ENCODE measurements around the gene MOCS1. TPM values are rescaled to one million over a fixed set of nuclear protein-coding genes. Genes with fewer than 3 reads are reported as not detected.
A peak's percentile ranks its signal among the peaks of the same experiment; 100 is the strongest.

MOCS1 gene
- total RNA-seq, 1 experiment from 2014 or later: 7.0 TPM

DNA sequence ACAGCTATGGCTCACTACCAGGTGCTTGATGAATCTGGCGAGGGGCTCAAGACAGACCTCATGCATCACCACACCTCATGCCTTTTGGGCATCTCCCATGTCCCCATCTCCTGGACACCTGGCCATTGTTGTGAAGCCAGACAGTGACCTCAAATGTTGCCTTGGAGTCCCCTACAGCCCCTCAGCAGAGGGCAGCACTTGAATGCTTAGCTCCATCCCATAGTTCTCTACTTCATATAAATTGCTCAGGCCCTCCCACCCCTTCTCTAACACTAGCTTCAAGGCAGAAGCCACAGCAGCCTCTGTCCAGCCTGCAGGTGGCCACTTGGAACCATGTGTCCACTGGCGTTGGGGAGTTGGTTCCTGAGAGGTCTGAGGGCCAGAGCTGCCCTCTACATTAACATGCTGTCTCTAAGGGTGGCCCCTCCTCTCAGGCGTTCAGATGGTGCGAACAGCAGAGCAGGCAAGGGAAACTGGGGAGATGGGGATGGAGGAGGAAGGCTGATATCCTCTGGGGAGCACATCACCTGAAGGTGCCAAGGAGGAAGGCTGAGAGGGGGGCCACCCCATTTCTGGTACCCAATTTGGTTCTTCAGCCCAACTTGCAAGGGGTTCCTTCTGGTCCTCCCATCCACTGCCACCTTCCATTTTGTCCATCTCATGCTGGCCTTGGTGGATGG lies 31.3 kb downstream of the MOCS1 start:
- no peak for DNase-seq (ENCODE audit: low read depth)

DNA sequence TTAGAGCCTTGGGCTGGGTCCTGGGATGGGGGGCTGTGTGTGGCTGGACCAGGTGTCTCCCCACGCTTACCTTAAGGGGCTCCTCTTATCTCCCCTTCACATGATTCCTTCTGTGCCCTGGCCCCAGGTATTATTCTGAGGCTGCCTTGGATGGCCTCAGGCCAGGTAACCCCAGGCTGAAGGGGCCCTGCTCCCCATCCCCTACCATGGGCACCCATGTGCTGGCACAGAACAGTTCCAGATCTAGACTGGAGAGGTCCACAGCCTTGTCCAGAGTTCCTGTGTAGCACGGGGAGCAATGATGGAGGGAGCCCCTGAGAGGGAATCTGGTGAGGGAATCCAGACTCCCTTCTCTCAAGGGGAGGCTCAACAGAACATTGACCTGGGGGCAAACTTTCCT lies 32.1 kb downstream of the MOCS1 start:
- no peak for DNase-seq (ENCODE audit: low read depth)

DNA sequence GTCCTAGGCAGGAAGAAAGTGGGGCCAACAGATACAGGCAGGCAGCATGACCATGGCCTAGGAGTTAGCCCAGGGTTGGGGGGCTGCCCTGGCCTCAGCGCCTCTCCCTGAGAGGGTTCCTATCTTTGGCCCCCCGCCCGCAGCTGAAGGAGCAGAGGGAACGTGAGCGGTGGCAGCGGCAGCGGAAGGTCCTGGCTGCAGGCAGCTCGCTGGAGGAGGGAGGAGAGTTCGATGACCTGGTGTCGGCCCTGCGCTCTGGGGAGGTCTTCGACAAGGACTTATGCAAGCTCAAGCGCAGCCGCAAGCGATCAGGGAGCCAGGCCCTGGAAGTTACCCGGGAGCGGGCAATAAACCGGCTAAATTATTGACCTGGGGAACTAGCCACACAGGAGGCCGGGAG lies 32.6 kb downstream of the MOCS1 start:
- DNase-seq (ENCODE audit: low read depth): no peak

DNA sequence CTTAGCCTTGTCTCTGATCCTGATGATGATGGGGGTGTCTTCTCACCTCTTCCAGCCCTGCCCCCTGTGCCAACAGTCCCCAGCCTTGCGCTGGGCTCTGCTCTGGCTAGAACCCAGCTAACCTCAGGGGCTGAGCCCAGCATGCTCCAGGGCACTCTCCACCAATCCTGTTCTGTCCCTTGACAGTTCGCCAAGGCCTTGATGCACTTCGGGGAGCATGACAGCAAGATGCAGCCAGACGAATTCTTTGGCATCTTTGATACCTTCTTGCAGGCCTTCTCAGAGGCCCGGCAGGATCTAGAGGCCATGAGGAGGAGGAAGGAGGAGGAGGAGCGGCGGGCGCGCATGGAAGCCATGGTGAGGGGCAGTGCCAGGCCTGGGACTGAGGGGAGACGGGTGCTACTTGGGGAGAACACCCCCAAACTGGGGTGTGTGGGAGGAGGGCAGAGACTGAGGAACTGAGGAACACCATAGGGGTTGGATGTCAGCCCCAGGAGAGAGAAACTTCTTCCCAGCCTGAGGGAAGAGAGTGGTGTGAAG lies 33.1 kb downstream of the MOCS1 start:
- no peak for DNase-seq (ENCODE audit: low read depth)

DNA sequence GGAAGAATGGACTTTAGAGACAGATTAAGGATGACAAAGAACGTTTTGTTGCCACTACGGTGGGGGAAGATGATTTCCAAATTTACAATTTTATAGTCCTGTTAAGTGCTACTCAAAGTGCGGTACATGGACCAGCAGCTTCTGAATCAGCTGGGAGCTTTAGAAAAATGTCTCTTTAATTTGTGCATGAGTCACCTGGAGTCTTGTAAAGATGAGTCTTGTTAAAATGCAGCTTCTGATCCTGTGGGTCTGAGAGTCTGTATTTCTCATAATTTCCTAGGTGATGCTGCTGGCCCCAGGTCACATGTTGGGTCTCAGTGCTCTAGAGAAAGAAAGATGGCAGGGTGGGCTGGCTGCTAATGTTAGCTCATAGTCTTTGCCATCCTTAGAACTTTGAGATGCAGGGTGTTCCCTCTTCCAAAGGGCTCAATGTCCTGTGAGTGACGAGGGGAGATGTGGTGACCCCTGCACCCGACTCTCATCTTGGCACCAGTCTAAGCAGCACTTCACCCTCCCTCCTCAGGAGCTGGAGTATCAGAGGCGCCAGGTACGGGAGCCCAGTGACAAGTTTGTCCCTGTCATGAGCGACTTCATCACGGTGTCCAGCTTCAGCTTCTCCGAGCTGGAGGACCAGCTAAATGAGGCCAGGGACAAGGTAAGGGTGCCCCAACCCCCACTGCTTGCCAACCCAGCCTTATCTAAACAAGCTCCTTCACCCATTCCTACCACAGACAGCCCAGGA lies 34.5 kb downstream of the MOCS1 start:
- DNase-seq (ENCODE audit: low read depth): peak; percentile 49

DNA sequence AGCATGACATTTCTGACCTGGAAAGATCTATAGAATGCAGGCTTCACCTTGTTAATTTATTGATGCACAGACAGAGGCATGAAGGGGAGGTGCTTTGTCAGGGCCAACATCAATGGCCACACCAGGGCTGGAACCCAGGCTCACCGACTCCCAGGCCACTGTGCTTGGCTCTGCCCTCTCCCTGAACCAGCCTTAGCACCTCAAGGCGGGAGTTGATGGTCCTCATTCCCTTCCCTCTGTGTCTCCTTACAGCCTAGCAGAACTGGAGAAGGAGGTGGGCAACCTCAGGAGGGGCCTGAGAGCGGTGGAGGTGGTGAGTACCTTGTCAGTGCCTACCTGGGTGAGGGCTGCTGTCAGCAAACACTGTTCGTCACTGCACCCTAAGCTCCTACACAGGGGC lies 35.6 kb downstream of the MOCS1 start:
- DNase-seq (ENCODE audit: low read depth): no peak

DNA sequence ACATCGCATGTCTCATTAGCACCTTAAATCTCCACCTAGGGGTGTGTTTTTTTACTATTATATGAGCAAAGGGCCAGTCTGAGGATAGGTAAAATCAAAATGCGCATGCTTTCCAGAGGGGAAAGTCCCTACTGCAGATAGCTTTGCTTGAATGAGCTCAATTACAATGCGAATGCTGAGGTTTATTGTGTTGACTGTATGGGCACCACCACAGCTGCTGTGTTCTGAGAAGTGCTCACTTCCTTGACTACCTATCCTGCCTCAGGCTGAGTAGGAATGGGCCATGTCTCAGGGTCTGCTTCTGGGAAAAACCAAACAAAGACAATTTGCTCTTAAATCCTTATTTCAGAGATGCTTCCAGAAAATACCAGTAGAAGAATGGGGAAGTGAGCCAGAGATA lies 36.6 kb downstream of the MOCS1 start:
- DNase-seq (ENCODE audit: low read depth): no peak

DNA sequence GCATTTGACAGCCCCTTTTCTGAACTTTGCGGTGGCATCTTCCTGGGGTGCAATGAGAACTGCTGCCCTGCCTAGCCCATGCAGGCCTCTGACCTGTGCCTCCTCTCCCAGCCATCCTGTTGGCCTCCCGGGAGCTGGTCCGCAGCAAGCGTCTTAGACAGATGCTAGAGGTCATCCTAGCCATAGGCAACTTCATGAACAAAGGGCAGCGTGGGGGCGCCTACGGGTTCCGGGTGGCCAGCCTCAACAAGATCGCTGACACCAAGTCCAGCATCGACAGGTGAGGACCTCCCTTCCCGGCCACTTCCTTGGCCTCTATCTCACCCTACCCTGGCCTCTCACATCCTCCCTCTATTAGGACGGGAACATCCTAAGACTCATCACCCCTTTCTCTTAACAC lies 37.6 kb downstream of the MOCS1 start:
- DNase-seq (ENCODE audit: low read depth): no peak

DNA sequence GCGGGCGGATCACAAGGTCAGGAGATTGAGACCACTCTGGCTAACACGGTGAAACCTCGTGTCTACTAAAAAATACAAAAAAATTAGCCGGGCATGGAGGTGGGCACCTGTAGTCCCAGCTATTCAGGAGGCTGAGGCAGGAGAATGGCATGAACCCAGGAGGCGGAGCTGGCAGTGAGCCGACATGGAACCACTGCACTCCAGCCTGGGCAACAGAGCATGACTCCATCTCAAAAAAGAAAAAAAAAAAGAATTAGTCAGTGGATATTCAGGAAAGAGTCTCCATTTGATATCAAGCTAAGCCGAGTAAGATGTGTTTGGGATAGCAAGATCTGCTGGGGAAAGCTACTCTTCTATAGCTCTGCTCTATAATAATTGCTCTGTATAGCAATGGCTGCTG lies 41.0 kb downstream of the MOCS1 start:
- no peak for DNase-seq (ENCODE audit: low read depth)

DNA sequence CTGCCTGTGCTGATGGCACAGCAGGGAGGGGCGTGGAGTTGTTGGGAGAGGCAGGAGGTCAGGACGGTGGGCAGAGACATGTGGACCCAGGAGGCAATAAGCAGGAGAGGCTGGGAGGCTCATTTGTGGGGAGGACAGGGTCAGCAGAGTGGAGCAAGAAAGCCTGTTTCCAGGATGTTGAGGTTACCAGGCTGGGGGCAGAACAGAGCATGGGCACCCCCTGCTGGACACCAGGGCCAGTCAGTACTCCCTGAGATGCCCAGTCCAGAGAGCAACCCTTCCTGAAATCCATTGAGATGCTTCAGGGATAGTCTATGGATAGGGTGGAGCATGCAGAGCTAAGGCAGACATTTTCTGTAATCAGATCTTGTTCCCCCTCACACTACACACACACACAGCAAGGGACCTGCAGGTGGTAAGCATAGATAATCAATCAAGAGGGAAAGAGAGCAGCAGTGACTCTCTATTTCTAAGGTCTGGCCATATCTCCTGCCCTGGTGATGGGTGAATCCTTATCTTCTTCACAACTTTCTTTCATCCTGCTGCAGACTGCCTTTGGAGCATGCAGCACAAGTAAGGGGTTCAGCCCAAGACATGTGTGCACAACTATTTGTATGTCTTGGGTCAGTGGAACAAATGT lies 41.7 kb downstream of the MOCS1 start:
- peak; percentile 57 for DNase-seq (ENCODE audit: low read depth)

DNA sequence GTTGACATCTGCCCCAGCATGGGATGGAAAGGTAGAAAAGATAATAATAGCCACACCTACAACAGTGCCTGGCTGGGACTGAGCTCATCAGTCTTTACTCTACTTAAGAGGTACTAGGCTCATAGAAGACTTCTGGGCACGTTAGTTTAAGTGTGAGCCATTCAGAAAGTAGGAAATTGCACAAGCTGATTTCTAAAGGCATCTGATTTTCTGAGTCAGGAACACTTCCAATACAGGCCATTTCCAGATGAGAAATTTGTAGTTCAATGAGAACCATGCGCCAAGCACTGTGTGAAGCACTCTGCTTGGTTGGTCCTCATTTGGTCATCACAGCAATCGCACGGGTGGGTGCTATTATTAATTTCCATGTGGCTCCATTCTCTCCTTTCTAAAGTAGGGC lies 42.3 kb downstream of the MOCS1 start:
- DNase-seq (ENCODE audit: low read depth): no peak

DNA sequence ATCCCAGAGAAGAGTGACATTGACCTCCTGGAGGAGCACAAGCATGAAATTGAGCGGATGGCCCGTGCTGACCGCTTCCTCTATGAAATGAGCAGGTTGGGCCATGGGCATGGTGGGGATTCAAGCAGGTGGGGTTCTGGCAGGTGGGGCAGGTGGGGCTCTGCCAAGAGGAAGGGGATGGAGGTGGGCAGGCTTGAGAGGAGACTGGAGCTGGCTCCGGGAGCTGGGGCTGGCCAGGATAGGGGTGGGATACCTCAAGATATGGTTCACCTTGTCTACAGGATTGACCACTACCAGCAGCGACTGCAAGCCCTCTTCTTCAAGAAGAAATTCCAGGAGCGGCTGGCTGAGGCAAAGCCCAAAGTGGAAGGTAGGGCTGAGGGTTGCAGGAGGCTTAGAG lies 42.9 kb downstream of the MOCS1 start:
- no peak for DNase-seq (ENCODE audit: low read depth)

DNA sequence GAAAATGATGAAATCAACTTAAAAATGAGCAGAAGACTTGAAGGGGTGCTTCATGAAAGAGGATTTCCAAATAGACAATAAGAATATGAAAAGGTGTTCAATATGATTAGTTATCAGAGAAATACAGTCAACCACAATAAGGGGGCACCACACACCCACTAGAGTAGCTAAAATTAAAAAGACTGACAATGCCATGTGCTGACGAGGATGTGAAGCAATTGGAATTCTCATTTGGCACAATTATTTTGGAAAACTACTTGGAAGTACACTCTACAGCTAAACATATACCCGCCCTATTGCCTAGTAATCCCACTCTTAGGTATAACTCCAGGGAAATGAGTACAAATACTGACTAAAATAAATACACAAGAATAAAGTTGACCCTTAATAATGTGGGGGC lies 45.0 kb downstream of the MOCS1 start:
- DNase-seq (ENCODE audit: low read depth): no peak

DNA sequence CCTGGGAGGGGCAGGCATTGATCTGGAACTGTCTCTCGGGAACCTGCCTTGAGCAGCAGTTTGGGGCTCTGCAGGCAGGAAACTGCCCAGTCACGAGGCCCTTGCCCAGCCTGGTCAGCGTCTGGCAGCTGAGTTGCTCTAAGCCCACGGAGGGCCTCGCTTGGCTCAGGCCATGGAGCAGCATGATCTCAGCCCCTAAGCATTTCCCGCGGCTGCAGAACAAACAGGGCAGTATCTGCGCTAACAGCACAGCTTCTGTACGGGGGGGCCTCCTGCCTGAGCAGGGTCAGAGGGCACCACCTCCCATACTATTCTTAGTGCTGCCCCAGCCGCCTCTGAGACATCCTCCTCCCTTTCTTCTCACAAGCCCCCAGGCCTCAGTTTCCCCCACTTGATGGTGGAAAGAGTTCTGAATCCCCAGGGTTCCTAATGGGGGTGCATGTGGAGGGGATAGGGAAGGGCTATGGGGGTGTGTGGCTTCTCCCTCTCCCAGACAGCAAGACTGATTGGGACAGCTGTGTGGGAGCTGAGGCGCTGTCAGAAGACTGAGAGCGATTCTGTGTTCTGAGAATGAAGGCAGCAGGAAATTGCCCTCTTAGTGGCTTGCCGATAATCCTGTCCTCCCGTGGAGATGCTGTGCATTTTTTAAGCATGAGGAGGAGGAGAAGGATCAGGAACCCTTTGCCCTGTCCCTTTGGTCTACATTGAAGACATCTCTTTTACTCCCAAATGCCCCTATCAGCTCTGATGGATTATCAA lies 46.4 kb downstream of the MOCS1 start:
- DNase-seq (ENCODE audit: low read depth): peak; percentile 91

DNA sequence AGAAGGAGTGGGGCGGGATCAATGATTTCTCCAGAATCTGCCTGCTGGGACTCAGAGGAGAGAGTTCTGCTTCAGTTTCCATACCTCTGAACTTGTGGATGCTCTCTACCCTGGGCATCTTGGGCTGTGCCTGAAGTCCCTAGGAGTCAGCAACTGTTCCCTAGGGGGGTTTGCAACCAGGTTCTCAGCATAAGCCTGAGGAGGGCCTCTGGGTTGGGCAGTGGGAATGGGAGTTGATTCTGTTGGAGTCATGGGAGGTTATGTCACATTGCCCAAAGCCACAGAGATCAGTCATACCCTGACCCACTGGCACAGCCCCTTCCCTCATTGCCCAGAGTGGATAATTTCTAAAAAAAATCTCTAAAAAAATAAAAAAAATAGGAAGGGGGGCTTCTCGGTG lies 47.4 kb downstream of the MOCS1 start:
- peak; percentile 15 for DNase-seq (ENCODE audit: low read depth)

DNA sequence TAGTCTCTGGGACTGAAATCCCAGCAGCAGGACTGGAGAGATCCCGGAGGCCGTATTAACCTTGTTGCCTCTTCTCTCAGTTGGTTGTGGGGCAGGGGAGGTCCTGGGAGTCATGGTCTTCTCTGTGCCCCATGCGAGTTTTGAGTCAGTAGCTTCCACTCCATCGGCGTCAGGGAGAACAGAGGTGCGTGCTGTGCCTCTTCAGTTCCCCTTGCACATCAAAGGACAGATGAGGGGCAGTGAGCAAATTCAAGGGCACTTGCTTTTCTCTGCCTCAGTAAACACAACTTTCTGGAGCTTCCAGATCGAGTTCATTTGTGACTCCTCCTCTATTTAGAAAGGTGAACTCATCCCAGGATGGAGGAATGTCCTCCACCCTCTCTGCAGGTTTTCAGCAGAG lies 48.6 kb downstream of the MOCS1 start:
- no peak for DNase-seq (ENCODE audit: low read depth)

DNA sequence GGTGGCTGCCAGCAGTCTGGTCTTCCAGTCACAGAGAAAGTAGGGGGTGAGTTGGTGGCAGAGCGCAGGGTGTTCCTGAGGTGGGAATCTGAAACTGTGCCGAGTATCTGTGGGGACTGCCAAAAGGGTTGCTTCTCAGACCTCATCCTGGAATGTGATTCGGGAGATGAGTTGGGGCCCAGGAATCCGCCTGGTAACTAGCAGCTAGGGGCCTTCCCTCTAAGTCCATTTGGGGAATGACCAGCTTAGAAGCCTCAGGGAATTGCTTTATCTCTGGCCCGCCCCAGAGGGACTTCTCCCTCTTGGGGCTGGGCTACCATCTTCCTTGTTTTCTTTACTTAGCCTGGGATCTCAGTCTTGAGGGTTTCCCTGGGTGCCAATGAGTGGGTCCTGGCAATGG lies 49.6 kb downstream of the MOCS1 start:
- DNase-seq (ENCODE audit: low read depth): peak; percentile 81

DNA sequence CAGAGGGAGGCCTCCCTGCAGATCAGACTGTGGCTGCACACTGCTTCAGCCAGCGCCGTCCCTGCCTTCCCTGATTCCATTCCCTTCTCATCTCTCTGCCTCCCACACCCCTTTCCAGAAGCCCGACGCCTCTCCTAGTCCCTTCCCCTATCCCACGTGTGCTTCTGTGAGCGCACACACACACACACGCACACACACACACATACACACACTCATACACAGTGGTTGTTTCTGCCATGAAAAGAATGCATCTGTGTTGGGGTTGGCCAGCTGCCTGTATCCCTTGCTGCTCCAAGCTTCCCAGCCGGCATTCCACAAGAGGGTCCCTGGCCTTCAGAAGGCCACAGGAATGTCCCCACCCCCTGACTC lies 51.7 kb downstream of the MOCS1 start:
- peak; percentile 81 for DNase-seq (ENCODE audit: low read depth)

DNA sequence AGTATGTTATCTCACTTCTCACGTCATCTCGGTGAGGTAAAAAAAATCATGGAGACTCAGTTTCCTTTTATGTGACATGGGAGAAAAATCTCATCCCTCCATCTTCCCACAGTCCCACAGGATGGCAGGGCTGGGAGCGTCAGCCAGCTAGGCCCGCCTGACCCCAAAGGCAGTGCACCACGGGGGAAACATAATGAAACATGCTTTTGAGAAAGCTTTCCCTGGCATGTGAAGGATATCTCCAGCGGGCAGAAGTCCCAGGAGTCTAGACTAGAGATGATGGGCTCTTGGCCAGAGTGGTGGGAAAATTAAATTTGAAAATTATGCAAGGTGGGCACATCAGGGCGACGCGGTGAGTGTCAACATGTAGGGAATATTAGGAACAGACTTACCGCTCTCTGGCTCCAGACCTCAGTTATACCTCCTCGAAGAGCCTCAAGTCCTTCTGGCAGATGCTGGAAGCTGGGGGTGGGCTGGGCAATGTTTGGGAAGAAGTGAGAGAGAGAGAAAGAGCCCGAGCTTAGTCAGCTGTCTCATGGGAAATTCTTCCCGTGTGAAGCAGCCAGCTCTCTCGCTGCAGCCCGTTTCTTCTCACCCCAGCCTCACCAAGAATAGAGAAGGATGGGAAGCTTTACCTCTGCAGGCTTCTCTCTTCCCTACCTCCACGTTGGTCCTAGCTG lies 52.3 kb downstream of the MOCS1 start:
- no peak for DNase-seq (ENCODE audit: low read depth)

DNA sequence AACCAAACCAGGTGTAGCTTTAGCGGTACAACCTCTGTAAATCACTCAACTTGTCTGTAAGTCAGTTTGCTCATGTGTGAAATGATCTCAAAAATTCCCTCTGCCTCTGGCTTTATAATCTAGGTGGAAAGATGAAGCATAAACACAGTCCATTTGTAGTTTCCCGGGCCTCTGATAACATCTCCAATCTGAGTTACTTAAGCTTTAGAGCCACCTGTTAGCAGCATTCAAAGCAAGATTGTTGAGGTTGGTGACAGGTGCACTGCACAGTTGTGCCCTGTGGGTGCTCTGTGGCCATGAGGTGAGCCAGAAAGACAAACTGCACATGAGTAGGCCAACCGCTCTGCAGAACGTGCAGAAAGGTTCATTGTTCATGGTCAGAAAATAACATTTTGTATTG lies 53.7 kb downstream of the MOCS1 start:
- no peak for DNase-seq (ENCODE audit: low read depth)

DNA sequence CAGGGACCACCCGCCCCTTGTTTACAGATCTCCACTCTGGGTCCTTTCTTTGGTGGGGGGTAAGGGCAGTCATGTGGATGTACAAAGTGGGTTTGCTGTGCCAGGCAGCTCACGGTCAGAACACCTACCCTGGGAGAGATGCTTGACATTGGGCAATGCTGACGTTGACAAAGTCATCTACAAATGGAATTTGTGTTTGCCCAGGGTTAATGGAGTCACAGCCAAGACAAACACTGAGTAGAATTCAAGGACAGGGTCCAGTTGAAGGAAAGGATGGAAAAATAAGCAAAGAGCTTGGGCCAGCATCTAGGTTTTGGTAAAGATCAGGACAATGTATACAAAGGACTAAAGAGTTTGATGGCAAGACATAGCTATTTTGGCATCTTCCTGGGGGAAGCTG lies 54.7 kb downstream of the MOCS1 start:
- no peak for DNase-seq (ENCODE audit: low read depth)

DNA sequence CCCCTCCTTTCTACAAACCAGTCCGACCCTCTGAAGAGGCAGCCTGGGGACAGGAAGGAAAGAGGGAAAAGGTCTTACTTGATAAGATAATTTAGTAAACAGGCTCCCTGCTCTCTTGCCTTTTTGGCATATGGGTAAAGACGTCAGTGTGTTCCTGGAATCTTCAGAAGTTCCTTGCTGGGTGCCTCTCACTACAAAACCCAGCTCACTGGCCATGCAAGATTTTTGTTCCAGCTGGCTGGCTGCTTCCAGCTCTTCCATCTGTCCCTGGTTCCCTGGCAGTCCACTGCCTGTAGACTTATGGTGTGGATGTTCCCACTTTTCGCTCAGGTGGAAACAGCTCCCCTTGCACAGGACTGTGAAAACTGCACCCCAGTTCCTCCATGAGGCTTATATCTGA lies 57.4 kb downstream of the MOCS1 start:
- DNase-seq (ENCODE audit: low read depth): no peak

All from M059J (cell line).